ENCODE results near the gene AFF3. TPM values are rescaled to one million over a fixed set of nuclear protein-coding genes. Genes with fewer than 3 reads are reported as not detected.
"Not testable (repeated sequence)": the region's sequence is repeated elsewhere in the genome, so short reads cannot be mapped to it uniquely, and the experiment has no call there.

The AFF3 gene
- polyA plus RNA-seq, 3 donors: 22.1 to 24.9 (median 24.2) TPM

- no peak for DNase-seq (ENCODE audit: extremely low read depth in 1 of 11, low read depth in 9 of 11, low spot score in 4 of 11)
Observed at GRCh38 chr2:99694331-99694730, 448.1 kb downstream of the AFF3 start.

- DNase-seq (ENCODE audit: extremely low read depth in 1 of 11, low read depth in 9 of 11, low spot score in 4 of 11): no peak
Observed at GRCh38 chr2:99692785-99693184, 449.6 kb downstream of the AFF3 start.

DNA sequence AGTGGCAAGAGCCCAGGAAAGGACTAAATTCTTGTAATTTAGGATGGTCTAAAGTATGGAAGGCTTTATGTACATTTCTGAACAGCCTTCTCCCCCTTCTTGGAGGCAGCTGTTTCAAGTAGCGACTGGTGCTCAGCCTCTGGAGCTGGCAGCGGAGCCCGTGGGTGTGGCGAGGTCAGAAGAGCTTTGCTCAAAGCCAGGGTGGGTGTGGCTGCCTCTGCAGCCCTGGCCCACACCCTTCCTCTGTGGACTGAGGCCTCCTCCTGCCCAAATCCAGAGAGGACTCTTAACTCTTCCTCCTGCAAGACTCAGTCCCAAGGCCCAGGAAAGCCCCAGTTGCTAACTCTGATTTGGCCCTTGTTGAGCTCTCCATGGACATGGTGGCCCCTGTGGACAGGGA, 450.5 kb downstream of the AFF3 start:
- DNase-seq (ENCODE audit: extremely low read depth in 1 of 11, low read depth in 9 of 11, low spot score in 4 of 11): no peak

DNA sequence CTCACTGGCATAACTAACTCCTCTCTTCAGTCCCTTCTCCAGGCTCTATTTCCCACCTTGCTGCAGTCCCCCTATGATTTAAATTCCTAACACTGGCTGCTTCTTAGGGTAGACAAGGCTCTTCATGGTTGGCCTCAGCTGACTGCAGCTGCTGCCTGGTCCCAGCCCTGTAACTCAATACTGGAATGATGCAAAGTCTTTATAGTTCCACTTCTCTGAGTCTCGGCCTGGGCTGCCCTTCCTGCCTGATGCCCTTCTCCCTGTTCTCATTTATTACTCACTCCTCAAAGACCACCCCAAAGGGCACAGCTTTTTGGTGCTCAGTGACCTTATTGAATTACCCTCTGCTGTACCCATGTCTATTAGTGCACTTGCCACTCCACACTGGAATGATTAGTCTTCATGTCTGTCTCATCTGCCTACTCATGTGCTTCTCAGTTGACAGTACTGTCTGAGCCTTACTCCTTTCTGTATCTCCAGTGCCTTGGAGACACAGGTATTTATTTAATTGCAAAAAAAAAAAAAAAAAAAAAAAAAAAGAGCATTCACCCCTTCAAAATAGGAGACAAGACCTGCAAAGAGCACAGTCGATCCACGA, 453.1 kb downstream of the AFF3 start:
- DNase-seq (ENCODE audit: extremely low read depth in 1 of 11, low read depth in 9 of 11, low spot score in 4 of 11): peak in 9 of 11 donors; percentile 26 to 76 (median 51)

DNA sequence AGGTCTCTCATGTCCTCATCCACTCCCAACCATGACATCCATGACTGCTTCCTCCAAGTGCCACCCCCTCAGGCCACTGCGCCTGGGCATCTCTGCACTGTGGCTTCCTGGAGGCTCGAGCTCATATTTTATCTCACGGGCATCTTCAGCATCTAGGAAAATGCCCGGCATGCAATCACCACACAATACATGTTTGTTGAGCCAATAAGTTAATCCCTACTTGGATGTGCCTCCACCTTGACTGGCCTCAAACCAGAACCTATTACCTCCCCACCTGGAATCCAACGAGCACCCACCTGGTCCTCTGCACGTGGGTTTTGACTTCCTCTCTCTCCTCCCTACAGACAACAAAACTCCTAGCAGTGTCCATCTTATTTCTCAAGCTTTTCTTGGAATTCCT, 453.7 kb downstream of the AFF3 start:
- DNase-seq (ENCODE audit: extremely low read depth in 1 of 11, low read depth in 9 of 11, low spot score in 4 of 11): no peak

DNA sequence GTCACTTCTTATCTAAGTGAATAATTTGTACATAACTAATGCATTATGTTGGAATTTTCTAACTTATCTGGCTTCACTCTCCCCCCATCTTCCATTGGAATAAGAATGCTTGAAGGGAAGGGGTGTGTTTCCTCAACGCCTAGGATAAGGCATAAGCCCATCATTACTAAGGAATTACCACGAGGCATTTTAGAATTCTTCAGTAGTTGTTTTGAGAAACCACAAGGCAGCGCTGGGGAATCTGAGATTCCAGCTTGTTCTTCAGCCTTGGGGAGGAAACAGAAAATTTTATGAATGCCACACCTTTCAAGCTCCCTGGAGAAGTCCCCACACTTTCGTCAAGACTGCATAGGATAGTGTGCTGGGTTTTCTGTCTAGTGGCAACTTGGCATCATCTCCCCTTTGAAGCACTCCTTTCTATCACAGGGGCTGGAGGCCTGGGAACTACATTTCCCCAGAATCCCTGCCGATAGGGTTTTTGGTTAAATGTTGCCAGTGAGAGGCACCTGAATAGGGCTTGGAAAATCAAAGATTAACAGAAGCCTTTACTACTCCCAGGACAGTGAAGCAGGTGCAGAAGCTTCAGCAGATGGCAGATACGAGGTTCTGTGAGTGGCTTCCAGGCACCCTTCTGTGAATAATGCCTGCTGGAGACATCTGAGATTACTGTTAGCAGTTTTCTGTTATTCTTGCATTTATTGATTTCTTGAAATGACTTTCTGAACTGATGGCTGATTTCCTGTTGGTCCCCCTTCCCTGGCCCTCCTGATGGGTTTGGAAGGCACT, 459.9 kb downstream of the AFF3 start:
- no peak for DNase-seq (ENCODE audit: extremely low read depth in 1 of 11, low read depth in 9 of 11, low spot score in 4 of 11)

DNA sequence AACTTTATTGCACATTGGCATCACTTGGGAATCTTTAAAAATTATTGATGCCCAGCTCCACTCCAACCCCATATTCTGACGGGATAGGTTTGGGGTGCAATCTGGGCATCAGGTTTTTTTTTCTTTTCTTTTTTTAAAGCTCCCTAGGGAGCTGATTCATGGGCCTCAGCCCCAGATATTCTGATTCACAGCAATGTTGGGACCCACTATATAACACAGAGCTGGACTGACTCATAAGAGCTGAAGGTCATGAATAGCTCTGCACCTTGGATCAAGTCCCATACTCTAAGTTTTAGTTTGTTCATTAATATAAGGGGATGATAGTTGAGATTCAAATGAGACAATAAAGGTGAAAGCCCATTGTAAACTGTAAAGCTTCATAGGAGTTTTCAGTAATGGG, 461.4 kb downstream of the AFF3 start:
- DNase-seq (ENCODE audit: extremely low read depth in 1 of 11, low read depth in 9 of 11, low spot score in 4 of 11): no peak

GRCh38 chr2:99679518-99679917, 462.9 kb downstream of the AFF3 start:
- no peak for DNase-seq (ENCODE audit: extremely low read depth in 1 of 11, low read depth in 9 of 11, low spot score in 4 of 11)

GRCh38 chr2:99678625-99679024, 463.8 kb downstream of the AFF3 start:
- no peak for DNase-seq (ENCODE audit: extremely low read depth in 1 of 11, low read depth in 9 of 11, low spot score in 4 of 11)

- DNase-seq (ENCODE audit: extremely low read depth in 1 of 11, low read depth in 9 of 11, low spot score in 4 of 11): no peak
Observed at GRCh38 chr2:99677814-99678213, 464.6 kb downstream of the AFF3 start.

DNA sequence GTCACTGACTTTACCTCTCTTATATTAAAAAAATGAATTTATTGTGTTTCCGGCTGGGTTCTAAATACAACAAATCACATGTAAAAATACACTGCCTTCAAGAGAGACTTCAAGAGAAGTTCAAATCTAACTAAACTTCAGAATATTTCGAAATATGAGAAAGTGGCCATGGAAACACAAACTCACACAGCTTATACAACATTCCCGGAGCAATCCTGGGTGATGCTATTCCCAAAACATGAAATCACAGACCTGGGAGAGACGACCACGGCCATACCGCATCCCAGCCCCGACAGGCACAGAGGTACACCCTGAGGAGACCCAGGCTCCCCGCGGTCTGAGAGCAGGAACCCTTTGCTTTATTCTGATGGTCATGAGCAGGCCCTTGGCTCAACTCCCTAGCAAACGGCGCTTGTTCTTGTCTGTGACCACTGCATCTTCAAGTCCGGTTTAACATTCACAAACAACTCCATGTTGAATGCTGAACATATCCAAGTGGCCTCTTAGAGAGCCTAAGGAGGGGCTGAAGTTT, 467.2 kb downstream of the AFF3 start:
- DNase-seq (ENCODE audit: extremely low read depth in 1 of 11, low read depth in 9 of 11, low spot score in 4 of 11): no peak

DNA sequence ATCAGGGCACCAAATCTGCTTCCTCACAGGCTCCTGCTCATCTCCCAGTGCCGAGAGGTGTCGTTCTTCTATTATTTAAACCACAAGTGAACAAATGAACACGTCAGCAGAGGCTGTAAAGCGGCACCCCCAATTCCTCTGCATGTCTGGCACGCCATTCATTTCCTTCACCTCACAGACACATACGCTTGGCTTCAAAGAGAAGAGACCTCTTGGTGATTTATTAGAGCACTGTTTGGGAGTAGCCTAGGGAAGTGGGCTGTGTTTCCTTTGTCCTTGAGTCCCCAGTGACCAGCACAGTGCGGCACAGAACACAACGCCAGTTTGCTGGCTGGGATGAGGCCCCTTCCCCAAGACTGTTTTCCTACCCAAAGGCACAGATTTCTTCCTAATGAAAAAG, 468.3 kb downstream of the AFF3 start:
- no peak for DNase-seq (ENCODE audit: extremely low read depth in 1 of 11, low read depth in 9 of 11, low spot score in 4 of 11)

GRCh38 chr2:99672766-99673350, 469.5 kb downstream of the AFF3 start:
- DNase-seq (ENCODE audit: extremely low read depth in 1 of 11, low read depth in 9 of 11, low spot score in 4 of 11): no peak

DNA sequence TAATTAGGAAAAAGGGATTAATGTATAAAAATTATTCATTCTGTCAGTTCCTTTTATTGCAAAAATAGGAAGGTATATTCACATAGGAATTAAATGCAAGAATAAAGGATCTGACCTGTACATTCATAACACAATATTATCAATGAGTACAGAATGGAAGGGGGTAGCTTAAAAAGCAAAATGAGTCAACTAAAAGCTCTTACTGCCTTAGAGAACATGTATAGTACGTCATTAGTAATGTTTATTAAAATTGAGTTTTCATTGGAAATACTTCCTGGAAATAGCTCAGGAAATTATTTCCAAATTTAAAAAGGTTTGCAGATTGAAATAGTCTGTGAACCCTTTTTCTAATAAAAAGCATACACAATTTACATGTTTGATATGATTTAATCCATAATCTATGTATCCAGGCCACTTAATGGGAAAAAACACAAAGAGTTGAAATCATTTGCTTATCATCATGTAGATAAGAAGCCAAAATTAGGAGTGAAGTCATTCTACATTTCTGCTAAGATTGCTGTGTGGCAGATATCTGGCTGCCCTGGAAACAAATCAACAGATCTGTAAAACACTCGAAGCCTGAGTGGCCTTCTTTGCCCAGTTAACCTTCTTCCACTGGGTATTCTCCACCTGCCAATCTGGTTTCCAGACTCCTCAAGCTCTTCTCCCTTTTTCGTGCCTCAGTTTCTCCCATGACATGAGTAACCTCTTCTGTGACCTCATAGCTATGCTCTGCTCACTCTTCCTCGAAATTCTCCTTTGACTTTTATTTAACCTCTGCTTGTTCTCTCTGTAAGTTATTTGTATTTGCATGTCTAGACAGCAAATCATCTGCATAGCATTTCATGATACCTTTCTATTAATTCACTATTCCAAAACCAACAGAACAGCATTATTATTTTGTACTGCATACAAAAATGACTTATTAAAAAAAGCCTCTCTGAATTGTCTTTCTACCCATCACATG, 471.3 kb downstream of the AFF3 start:
- DNase-seq (ENCODE audit: extremely low read depth in 1 of 11, low read depth in 9 of 11, low spot score in 4 of 11): no peak

DNA sequence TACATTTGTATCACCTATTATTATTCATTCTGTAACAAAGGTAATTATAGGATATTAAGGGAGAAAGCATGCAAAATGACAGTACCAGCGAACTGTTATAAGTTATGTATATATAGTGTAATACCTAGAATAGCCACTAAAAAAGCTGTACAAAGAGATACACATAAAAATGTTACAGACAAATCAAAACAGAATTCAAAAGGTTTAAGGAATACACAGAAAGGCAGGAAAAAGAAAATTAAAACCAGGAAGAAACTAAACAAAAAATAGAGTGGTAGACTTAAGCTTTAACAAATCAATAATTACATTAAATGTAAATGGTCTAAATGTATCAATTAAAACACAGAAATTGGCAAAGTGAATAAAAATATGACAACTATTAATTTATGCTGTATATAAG, 476.1 kb downstream of the AFF3 start:
- no peak for DNase-seq (ENCODE audit: extremely low read depth in 1 of 11, low read depth in 9 of 11, low spot score in 4 of 11)

DNA sequence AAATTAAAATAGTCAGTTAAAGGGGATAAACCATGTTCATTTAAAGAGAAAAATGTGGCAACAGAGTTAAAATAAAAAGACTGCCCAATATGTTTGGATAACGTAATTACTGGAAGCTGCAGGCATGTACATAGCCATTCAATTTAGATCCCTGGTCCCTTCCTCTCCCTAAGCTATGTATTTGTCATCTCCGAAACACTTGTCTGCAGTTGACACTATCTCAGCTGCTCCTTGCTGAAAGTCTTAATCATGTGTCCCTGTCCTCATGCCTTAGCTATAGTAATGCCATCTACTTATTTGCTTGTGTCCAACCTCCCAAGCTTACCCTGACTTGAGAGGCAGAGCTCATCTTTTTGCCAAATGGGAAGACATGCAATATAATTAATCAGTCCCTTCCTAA, 478.7 kb downstream of the AFF3 start:
- DNase-seq (ENCODE audit: extremely low read depth in 1 of 11, low read depth in 9 of 11, low spot score in 4 of 11): no peak

DNA sequence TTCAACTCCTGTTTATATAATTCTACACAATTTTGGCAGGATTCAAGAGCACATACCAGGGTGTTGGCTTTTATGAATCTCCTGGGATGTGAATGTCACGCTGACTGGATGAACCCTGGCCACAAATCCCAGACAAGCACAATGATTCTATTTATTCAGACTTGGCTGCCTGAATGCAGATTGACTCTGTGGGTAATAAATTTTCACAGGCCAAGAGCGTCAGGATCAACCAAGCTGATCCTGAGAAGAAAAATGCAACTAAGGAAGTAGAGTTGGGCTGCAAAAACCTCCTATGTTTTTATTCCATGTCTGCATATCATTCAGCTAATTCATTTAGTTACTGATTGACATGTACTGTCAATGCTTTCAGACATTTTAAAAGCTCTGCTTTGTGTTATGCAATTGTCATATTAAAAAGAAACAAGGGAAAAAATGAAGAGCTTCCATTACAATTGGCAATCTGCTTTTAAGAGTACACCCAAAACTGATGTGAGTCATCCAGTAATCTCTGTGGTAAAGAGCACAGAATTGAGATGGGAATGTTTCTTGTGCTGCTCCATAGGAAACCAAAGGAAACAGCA, 479.5 kb downstream of the AFF3 start:
- DNase-seq (ENCODE audit: extremely low read depth in 1 of 11, low read depth in 9 of 11, low spot score in 4 of 11): peak in 3 of 11 donors; percentile 46 to 67 (median 56)

DNA sequence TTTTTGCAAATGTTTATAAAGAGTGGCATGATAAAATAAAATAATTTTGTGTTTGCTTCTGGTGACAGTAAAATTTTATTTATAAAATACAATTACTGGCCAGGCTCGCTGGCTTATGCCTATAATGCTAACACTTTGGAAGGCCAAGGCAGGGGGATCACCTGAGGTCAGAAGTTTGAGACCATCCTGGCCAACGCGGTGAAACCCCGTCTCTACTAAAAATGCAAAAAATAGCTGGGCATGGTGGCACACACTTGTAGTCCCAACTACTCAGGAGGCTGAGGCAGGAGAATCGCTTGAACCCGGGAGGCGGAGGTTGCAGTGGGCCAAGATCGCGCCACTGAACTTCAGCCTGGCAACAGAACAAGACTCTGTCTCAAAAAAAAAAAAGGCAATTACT, 480.6 kb downstream of the AFF3 start:
- DNase-seq (ENCODE audit: extremely low read depth in 1 of 11, low read depth in 9 of 11, low spot score in 4 of 11): not testable (repeated sequence)

All from renal cortex interstitium (tissue), 11 donors.